Osteoblast (primary cell): ENCODE measurements around the gene DGKA. TPM values are rescaled to one million over a fixed set of nuclear protein-coding genes. Genes with fewer than 3 reads are reported as not detected.

Source experiments
- DNase-seq: peaks from one replicate; pipeline ENCODE4 v3.0.0; 2011; ENCODE audit warnings: low spot score, mixed read lengths; ENCODE audit not compliant: insufficient read length; ENCODE audit errors: missing footprints
- H2AFZ ChIP-seq: 2 replicates; pipeline ENCODE4 v1.6.0; 2011; ENCODE audit warnings: mild to moderate bottlenecking, low read length
- H3K27ac ChIP-seq: 2 replicates; pipeline ENCODE4 v1.5.1; 2011; ENCODE audit warnings: mild to moderate bottlenecking, low read depth, low read length, moderate library complexity
- H3K27me3 ChIP-seq: 2 replicates; pipeline ENCODE4 v1.6.0; 2012; ENCODE audit warnings: mild to moderate bottlenecking, control low read depth, inconsistent platforms, low read length, moderate library complexity; ENCODE audit not compliant: insufficient read depth
- H3K36me3 ChIP-seq: 2 replicates; pipeline ENCODE4 v1.5.1; 2011; ENCODE audit warnings: mild to moderate bottlenecking, low read length, control low read depth, moderate library complexity; ENCODE audit not compliant: insufficient read depth
- H3K4me1 ChIP-seq: 2 replicates; pipeline ENCODE4 v1.5.1; 2011; ENCODE audit warnings: mild to moderate bottlenecking, low read length, control low read depth, moderate library complexity; ENCODE audit not compliant: insufficient read depth
- H3K4me2 ChIP-seq: 2 replicates; pipeline ENCODE4 v1.6.0; 2011; ENCODE audit warnings: mild to moderate bottlenecking, low read length; ENCODE audit not compliant: insufficient read depth
- H3K4me3 ChIP-seq: fragments of 200-600 bp; sonication (generic); 3 replicates; pipeline ENCODE4 v1.5.1; 2012; ENCODE audit warnings: mild to moderate bottlenecking, low read length, inconsistent platforms; ENCODE audit not compliant: insufficient read depth
- H3K79me2 ChIP-seq: 2 replicates; pipeline ENCODE4 v1.6.0; 2012; ENCODE audit warnings: mild to moderate bottlenecking, low read length, control low read depth, inconsistent platforms; ENCODE audit not compliant: insufficient read depth
- H3K9me3 ChIP-seq: 2 replicates; pipeline ENCODE4 v1.5.1; 2011; ENCODE audit warnings: low read depth, low read length, control low read depth
- H4K20me1 ChIP-seq: 2 replicates; pipeline ENCODE4 v1.6.0; 2012; ENCODE audit warnings: mild to moderate bottlenecking, low read length, control low read depth; ENCODE audit not compliant: insufficient read depth
- total RNA-seq: library from RNA; depleted of rRNA; stranded (reverse); fragments of >200 nt; gene quantifications from 2 replicates; pipeline ENCODE4 v1.2.3, GENCODE V29; 2012
- TF ChIP-seq, protein P1 (sequence below): IDR thresholded peaks from 2 replicates; pipeline ENCODE4 v1.5.1; 2011; ENCODE audit warnings: mild to moderate bottlenecking, low read depth, low read length, moderate library complexity; ENCODE audit errors: extremely low read depth

The DGKA gene
- 32.6 and 36.5 TPM in 2 replicates for total RNA-seq

GRCh38 chr12:55930771-55931316 lies at the start of gene DGKA:
TSS of gene DGKA (plus strand) at chr12:55931162. CDS start at chr12:55936504, 5,342 bp downstream.
- TF ChIP-seq, protein P1, sequence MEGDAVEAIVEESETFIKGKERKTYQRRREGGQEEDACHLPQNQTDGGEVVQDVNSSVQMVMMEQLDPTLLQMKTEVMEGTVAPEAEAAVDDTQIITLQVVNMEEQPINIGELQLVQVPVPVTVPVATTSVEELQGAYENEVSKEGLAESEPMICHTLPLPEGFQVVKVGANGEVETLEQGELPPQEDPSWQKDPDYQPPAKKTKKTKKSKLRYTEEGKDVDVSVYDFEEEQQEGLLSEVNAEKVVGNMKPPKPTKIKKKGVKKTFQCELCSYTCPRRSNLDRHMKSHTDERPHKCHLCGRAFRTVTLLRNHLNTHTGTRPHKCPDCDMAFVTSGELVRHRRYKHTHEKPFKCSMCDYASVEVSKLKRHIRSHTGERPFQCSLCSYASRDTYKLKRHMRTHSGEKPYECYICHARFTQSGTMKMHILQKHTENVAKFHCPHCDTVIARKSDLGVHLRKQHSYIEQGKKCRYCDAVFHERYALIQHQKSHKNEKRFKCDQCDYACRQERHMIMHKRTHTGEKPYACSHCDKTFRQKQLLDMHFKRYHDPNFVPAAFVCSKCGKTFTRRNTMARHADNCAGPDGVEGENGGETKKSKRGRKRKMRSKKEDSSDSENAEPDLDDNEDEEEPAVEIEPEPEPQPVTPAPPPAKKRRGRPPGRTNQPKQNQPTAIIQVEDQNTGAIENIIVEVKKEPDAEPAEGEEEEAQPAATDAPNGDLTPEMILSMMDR = peak; percentile 68
- Histone ChIP-seq H3K27me3 (no peaks in the 10 kb centered on the region), H3K79me2 (peaks cover 36% of the 10 kb centered on the region), H3K36me3 (no peaks in the 10 kb centered on the region), H4K20me1 (no peaks in the 10 kb centered on the region), H3K4me1 (peaks cover 41% of the 10 kb centered on the region), H3K4me2 (peak within 1 kb of the TSS; percentile 89), H3K27ac (peak within 1 kb of the TSS; percentile 83), H3K4me3 (peak within 1 kb of the TSS; percentile 77), H2AFZ (peak within 1 kb of the TSS; percentile 89), H3K9me3 (no peaks in the 10 kb centered on the region)
- DNase-seq = peak; percentile 96

DNA sequence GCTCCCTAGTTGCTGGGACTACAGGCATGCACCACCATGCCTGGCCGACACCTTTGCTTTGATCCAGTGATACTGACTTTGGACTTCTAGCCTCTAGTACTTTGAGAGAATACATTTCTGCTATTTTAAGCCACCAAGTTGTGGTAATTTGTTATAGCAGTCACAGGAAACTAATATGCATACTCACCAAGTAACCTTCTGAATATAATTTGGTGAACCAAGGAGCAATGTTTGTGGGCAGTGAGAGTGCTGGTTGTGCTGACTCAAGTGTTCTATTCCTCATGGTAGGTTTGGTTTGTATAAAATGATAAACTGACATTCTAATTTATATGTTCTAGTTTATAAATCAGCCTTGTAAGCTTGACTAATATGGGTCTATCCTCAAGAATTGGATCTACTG lies 45.8 kb upstream of the DGKA start:
- no peaks in the 10 kb centered on the region for H3K36me3 ChIP-seq
- H3K9me3 ChIP-seq = no peaks in the 10 kb centered on the region
- H3K4me2 ChIP-seq = no peak overlapping the region
- TF ChIP-seq, protein P1 = no peak
- H2AFZ ChIP-seq = no peak overlapping the region
- no peak overlapping the region for H3K4me3 ChIP-seq
- no peaks in the 10 kb centered on the region for H4K20me1 ChIP-seq
- DNase-seq = no peak
- no peaks in the 10 kb centered on the region for H3K79me2 ChIP-seq
- no peaks in the 10 kb centered on the region for H3K4me1 ChIP-seq
- no peak overlapping the region for H3K27ac ChIP-seq
- H3K27me3 ChIP-seq = no peaks in the 10 kb centered on the region

- TF ChIP-seq, protein P1 = no peak
- DNase-seq = no peak
- no peak overlapping the region for H2AFZ ChIP-seq
- H3K4me2 ChIP-seq = no peak overlapping the region
- H3K9me3 ChIP-seq = no peaks in the 10 kb centered on the region
- H3K4me1 ChIP-seq = no peaks in the 10 kb centered on the region
- no peaks in the 10 kb centered on the region for H4K20me1 ChIP-seq
- H3K4me3 ChIP-seq = no peak overlapping the region
- H3K27me3 ChIP-seq = no peaks in the 10 kb centered on the region
- no peak overlapping the region for H3K27ac ChIP-seq
- H3K36me3 ChIP-seq = no peaks in the 10 kb centered on the region
- no peaks in the 10 kb centered on the region for H3K79me2 ChIP-seq
Measured at GRCh38 chr12:55891310-55891709, 39.7 kb upstream of the DGKA start.

DNA sequence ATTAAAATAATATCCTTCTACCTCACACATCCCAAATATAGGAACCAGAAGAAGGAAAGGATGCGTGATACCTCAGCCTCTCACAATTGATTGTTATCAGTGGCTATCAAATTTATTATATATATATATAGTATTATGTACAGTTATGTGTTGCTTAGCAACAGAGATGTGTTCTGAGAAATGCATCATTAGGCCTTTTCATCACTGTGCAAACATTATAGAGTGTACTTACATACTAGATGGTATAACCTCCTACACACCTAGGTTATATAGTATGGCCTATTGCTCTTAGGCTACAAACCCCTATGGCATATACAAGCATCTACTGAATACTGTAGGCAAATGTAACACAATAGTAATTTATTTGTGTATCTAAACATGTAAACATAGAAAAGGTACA lies 37.2 kb upstream of the DGKA start:
- Histone ChIP-seq H3K79me2 (no peaks in the 10 kb centered on the region), H3K4me2 (no peak overlapping the region), H4K20me1 (no peaks in the 10 kb centered on the region), H3K27ac (no peak overlapping the region), H3K27me3 (no peaks in the 10 kb centered on the region), H3K4me3 (no peak overlapping the region), H2AFZ (no peak overlapping the region), H3K9me3 (no peaks in the 10 kb centered on the region), H3K4me1 (peaks cover under 1% of the 10 kb centered on the region), H3K36me3 (no peaks in the 10 kb centered on the region)
- TF ChIP-seq, protein P1 = no peak
- no peak for DNase-seq
